HG03457 (cell line): ENCODE measurements around the gene PLCXD3.

Experiments
- ATAC-seq: cut with Tn5 transposase; IDR thresholded peaks from one replicate; pipeline ENCODE4 v1.9.1; 2021; ENCODE audit warnings: moderate number of reproducible peaks; ENCODE audit not compliant: unreplicated experiment

The PLCXD3 gene

DNA sequence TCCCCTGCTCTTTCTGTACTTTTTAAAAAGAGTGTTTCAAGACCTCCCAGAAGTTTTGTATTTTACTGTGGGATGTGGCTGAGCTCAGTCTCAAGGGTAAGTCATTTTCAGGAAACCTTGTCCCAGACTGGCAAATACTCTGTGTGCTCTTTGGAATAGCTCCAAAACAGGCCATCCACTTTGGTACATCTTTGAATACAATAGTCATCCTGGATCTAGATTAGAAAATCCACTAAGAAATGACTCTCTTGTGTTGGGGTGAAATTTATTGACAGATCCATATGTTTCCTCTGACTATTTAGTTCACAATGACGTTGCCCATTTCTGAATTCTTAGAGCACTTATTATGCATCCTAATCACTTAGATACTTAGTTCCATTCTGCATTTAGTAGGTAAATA, 95.2 kb downstream of the PLCXD3 start:
- no peak for ATAC-seq

DNA sequence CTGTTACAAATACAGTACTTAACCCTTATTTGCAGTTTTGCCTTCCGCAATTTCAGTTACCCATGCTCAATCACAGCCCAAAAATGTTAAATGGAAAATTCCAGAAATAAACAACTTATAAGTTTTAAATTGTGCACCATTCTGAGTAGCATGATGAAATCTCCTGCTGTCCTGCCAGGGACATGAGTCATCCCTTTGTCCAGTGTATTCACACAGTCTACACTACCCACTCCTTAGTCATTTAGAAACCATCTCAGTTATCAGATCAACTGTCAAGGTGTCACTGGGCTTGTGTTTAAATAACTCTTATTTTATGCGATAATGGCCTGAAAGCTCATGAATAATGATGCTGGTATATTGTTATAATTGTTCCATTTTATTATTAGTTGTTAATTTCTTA, 95.8 kb downstream of the PLCXD3 start:
- no peak for ATAC-seq

DNA sequence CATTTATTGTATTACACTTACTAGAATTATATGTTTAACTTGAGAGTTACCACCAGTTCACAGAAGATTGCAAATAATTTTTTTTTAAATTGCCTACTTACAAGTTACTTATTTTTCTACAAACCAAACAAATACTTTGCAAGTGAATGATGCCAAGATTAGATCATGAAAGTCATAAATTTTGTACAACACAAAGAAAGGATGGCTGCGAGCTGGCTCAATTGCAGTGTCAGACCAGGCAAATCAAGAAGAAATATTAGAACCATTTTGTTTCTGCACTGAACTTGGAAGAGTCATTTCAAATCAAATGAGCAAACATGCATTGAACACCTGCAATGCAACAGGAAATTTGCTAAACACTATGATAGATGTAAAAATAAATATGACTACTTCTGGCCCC, 97.3 kb downstream of the PLCXD3 start:
- no peak for ATAC-seq

DNA sequence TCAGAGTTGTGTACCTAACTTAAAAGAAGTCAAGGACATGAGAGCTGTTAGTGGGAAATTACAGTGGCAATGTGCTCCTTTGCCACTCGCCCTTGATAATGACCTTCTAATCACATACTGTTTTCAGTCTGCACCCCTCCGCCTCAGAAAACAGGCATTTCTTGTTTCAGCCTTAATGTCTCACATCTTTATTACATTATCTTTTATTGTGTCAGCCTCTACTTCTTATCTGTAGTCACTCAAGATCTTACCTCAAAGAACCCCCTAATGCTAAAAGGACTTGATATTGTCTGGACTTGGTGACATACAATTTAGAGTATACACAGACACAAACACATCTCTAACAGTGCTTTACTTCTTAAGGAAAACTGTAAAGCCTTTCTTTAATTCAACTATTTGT, 97.9 kb downstream of the PLCXD3 start:
- no peak for ATAC-seq

- no peak for ATAC-seq
Measured at GRCh38 chr5:41410737-41411136, 99.7 kb downstream of the PLCXD3 start.

GRCh38 chr5:41410307-41410706, 100.1 kb downstream of the PLCXD3 start:
- no peak for ATAC-seq

DNA sequence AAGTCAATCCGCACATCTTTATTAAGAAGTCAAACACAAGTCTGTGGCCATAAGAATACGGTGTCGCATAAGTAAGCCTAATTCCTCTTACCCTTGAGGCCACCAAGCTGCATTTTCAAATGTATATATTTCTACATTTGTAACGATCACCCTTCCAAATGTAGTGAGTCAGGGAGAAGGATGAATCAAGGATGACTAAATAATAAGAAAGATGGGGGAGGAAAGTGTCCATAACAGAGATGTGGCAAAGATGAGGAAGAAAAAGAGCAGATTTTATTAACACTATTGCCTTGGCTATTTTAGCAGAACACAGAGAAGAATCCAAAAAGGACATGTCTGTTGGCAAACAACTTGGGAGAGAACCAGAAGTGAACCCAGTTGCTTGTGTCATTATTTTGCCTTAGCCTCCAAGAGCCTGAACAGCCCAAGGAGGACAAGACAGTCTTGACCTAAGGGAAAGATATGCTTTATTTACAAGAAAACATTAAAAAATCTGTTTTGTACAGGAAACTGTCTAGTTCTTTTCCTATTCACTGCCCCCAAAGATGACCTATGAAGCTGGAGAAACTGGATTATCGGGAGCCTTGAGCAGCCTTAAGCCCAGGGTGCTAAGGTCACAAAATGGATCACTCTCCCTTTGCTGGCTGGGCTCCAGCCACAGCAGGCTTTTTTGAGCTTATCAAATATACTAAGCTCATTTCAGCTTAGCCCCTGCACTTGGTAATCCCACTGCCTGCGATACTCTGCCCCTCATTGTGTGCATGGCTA, 101.5 kb downstream of the PLCXD3 start:
- ATAC-seq, result no peak

DNA sequence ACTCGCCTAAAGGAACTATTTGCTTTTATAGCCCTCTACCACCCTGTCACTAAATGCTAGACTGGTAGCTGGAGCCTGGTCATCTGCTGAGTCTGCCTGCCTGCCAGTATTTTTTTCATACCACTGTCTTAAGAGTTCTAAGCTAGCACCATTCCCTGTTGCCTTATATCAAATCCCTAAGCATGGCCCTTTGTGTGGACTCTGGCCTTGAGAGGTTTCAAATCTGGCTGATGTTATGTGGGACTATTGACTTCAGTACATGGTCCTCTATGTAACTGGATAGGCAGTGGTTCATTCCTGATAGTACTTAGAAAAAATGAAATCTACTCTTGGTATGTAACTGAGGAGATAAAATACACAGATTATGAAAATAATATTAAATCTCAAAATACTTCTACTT, 103.5 kb downstream of the PLCXD3 start:
- no peak for ATAC-seq

DNA sequence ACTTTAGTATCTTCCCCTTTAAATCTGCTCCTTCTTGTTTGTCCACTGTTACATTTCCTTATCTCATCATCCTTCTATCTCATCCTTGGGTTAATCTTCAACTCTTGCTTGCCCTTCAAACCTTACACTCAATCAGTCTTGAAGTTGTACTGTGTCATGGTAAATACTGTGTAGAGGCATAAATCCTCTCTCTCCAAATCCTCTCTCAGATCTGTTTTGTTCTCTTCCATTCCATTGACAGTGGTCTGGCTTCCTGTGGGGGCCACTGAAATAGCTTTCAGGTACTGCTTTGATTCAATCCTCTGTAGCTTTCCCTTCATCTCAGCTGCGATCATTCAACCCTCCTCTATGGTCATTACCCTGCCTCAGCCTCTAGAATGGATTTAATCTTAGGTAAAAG, 104.0 kb downstream of the PLCXD3 start:
- no peak for ATAC-seq

DNA sequence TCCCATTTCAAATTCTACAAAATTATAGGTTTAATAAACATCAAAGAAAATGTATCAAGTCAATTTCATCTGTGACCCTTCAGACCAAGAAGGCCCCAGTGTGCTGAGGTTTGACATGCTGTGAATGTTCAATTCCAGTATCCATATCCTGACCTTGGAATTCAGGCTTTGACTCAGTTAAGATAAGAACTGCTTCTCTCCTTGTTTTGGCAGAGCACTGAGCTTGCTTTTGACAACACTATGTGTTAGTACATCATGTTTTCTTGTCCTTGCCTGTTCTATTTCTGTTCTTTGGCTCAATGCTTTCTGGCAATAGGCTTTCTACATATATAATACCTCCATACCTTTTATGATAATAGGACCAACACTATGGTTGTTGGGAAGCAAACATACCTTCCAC, 105.6 kb downstream of the PLCXD3 start:
- ATAC-seq, result no peak

GRCh38 chr5:41403846-41404245, 106.6 kb downstream of the PLCXD3 start:
- ATAC-seq, result no peak

DNA sequence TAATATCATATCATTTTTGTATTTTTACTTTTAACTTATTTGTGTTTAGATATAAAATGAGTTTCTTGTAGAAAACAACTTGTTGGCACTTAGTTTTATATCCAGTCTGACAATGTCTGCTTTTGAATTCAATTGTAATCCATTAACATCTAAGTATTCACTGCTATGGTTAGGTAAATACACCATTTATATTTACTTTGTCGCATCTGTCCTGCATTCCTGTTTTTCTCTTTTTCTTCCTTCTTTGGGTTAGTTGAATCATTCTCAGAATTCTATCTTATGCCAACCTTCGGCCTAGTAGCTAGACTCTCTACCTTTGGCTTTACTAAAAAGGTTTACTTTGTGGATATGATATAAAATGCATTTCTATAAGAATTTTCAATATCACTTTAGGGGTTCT, 107.6 kb downstream of the PLCXD3 start:
- ATAC-seq, result no peak

DNA sequence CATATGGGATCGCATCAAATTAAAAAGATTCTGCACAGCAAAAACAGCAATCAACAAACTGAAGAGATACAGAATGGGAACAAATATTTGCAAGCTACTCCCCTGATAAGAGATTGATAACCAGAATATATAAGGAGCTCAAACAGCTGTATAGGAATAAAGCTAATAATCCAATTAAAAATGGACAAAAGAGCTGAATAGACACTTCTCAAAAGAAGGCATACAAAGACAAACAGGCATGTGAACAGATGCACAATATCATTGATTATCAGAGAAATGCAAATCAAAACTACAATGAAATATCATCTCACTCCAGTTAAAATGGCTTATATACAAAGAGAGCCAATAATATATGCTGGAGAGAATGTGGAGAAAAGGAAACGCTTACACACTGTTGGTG, 110.6 kb downstream of the PLCXD3 start:
- no peak for ATAC-seq

- no peak for ATAC-seq
Measured at GRCh38 chr5:41392016-41392415, 118.4 kb downstream of the PLCXD3 start.

DNA sequence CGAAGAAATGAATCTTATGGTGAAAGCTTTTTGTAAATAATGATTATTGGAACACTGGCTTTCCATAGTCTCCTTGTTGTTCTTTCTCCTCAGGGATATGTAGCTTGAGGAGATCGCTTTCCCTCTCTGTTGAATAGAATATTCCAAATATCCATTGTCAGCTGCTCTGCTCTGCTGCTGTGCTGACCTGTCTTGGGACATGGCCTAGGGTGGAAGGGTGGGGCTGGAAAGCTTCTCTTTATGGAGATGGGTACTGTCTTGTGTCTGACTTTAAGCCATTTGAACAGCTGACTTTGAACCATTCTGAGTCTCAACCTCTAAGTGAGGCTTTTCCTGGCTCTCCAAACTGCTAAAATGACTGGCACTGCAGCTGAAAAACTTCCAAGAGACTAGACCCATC, 135.8 kb downstream of the PLCXD3 start:
- no peak for ATAC-seq

GRCh38 chr5:41373230-41373629, 137.2 kb downstream of the PLCXD3 start:
- no peak for ATAC-seq

DNA sequence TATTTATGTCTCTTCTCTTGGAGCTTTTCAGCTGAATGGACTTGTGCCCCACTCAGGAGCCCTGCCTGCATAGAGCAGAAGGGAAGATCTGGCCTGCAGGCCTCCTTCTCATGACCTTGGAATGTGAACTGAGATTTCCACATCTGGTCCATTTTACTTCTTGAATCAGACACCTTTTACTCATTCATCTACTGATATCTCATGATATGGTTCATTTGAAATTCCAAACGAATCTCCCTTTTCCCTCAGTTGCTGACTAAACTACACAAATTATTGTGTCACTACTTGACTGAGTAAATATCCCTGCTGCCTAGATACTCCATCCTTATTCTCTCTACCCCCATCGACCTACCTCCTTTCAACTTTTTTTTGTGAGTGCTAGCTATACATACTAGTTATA, 138.7 kb downstream of the PLCXD3 start:
- ATAC-seq, result no peak

DNA sequence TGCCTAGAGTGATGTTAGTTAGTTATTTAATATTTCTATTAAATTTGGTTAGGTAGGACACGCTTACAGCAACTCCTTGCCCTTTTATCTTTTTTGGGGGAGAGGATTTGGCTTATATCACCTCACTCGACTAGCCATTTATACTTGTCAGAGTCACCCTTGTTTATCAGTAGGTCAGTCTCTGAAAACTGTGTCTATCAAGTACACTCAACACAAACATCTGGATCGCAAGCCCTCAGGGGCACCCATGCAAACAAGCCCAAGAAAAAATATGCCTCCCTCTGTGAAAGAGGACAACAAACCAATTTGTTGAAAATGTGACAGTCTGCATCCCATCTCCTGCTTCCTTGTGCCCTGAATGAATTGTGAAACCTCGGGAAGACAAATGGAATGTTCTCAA, 139.9 kb downstream of the PLCXD3 start:
- no peak for ATAC-seq

DNA sequence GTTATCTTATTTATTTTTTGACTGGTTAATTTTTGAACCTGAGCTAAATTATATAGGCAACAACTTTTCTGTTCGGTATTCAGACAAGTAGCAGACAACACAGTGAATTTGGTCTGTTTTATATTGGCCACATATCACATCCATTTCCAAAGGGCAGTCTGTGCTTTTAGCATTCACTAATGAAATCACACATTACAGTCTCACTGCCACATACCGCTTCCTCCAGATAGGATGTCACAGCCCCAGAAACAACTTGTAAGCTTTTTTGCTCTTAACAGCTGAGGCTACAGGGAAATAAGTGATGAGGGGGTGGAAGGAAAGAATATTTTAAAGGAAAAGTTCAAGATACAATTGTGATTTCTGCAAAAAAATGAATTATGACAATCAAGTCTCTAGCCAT, 140.6 kb downstream of the PLCXD3 start:
- ATAC-seq, result no peak

- ATAC-seq, result no peak
Measured at GRCh38 chr5:41368158-41368557, 142.2 kb downstream of the PLCXD3 start.

DNA sequence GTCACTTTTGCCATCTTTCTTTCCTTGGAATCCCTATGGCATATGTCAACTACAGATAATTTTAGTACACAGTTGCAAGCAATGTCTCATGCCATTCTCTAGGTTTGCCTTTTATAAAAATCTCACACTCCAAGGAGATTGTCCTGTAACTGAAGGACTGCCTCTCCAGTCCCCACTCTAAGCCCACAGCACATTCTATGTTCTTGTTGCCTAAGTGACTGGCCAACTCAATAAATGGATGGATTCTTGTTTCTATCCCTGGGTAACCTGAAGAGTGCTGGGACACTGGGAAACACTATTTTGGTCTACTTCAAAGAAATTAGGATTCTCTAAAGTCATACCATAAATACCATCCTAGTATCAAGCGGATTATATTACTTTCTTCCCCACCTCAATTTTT, 145.0 kb downstream of the PLCXD3 start:
- ATAC-seq, result no peak

DNA sequence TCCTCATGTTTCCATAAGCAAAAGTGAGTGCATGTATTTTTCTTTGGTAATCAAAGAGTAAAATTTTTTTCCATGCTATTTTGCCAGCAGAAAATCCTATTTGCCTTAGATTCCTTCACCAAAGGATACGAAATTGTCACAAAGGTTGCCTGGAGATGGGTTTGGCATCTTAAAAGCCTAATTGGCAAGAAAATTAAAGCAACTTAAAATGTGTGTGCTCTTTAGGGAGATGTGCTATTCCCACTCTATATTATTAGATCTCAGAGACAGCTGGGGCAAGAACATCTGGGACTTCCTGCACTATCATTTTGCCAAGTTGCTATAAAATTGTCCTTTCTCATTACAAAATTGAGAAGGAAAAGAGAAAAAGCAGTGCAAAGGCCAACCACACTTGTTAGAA, 146.1 kb downstream of the PLCXD3 start:
- no peak for ATAC-seq

DNA sequence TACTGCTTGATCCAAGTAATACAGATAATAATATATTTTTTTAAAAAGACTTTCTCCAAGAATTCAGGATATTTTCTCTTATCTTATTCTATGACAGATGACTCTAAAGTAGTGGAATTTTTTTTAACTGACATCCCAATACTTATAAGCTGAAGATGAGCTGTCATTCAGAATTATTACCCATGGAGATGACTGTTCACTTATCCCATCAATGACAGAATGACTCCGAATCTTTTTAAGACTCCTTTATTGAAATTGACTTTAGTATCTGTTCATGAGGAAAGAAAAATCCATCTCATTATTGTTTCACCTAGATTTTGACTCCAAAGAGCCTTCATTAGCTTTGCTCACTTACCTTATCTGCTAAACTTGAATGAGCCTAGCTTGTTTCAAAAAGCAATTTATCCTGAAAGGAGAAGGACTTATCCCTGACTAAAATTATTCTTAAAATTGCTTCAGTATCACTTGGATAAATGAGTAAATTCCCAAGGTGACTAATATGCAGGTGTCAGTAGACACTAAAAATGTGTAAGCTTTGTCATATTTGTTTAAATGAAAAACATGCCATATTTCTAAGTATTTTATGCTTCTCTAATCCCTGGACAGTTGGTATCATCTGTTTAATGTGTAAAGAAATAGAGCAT, 146.9 kb downstream of the PLCXD3 start:
- ATAC-seq, result no peak
